Measurements from ENCODE around the gene STX4. TPM values are rescaled to one million over a fixed set of nuclear protein-coding genes. Genes with fewer than 3 reads are reported as not detected.
A peak's percentile ranks its signal among the peaks of the same experiment; 100 is the strongest.

Gene STX4
- polyA plus RNA-seq, 6 donors from 2014 or later: 17.4 to 37.1 (median 28.6) TPM

- peaks cover 25 to 51% (median 43%) of the 10 kb centered on the region in 3 donors for H3K4me1 Mint-ChIP-seq
- H3K9me3 Mint-ChIP-seq: no peaks in the 10 kb centered on the region
- peak overlapping the region; percentile 90 to 98 (median 94) for H3K4me3 Mint-ChIP-seq
- DNase-seq: no peak
- H3K36me3 Mint-ChIP-seq: peaks cover 0 to under 1% of the 10 kb centered on the region in 2 donors
- H3K27me3 Mint-ChIP-seq: no peaks in the 10 kb centered on the region
- no peak for ATAC-seq (ENCODE audit: low read depth in 2 of 2)
- H3K27ac Mint-ChIP-seq: peak overlapping the region; percentile 53 to 98 (median 94)
Observed at GRCh38 chr16:31072540-31073141, 39.3 kb downstream of the STX4 start.

- H3K27me3 Mint-ChIP-seq: no peaks in the 10 kb centered on the region
- H3K4me1 Mint-ChIP-seq: peaks cover 25 to 53% (median 50%) of the 10 kb centered on the region in 3 donors
- DNase-seq: peak; percentile 78
Observed at GRCh38 chr16:31073142-31073969, 40.0 kb downstream of the STX4 start.

GRCh38 chr16:31073970-31074813 is 40.8 kb downstream of the STX4 start, which contains the start of the genes ZNF646 and ZNF668:
Gene ZNF646 (plus strand): TSS chr16:31074422. CDS start chr16:31076325, 1,903 bp downstream.
Gene ZNF668 (minus strand): TSS chr16:31074240. CDS start chr16:31064459, 9,781 bp downstream.
- H3K4me1 Mint-ChIP-seq: peaks cover 23 to 59% (median 48%) of the 10 kb centered on the region in 3 donors
- no peaks in the 10 kb centered on the region for H3K9me3 Mint-ChIP-seq
- peak; percentile 85 to 86 for ATAC-seq (ENCODE audit: low read depth in 2 of 2)
- H3K36me3 Mint-ChIP-seq: peaks cover 0 to 10% of the 10 kb centered on the region in 2 donors
- peak within 1 kb of the TSS; percentile 96 to 99 (median 98) for H3K27ac Mint-ChIP-seq
- H3K27me3 Mint-ChIP-seq: no peaks in the 10 kb centered on the region
- H3K4me3 Mint-ChIP-seq: peak within 1 kb of the TSS; percentile 90 to 99 (median 97)
- DNase-seq: peak; percentile 96

More at GRCh38 chr16:31073142-31073969, 40.0 kb downstream of the STX4 start:
- Mint-ChIP-seq H3K27ac (peak overlapping the region; percentile 96 to 99 (median 98)), H3K4me3 (peak overlapping the region; percentile 90 to 99 (median 97)), H3K36me3 (peaks cover 0 to 8% of the 10 kb centered on the region in 2 donors), H3K9me3 (no peaks in the 10 kb centered on the region)
- peak; percentile 51 for ATAC-seq (ENCODE audit: low read depth in 2 of 2)

- H3K4me3 Mint-ChIP-seq: peak overlapping the region; percentile 90 to 99 (median 96)
- H3K27ac Mint-ChIP-seq: peak overlapping the region; percentile 96 to 99 (median 98)
- no peak for ATAC-seq (ENCODE audit: low read depth in 2 of 2)
- H3K36me3 Mint-ChIP-seq: peaks cover 0 to 10% of the 10 kb centered on the region in 2 donors
- no peaks in the 10 kb centered on the region for H3K9me3 Mint-ChIP-seq
- peaks cover 20 to 64% (median 45%) of the 10 kb centered on the region in 3 donors for H3K4me1 Mint-ChIP-seq
- no peaks in the 10 kb centered on the region for H3K27me3 Mint-ChIP-seq
- DNase-seq: no peak
Observed at GRCh38 chr16:31074814-31075183, 41.4 kb downstream of the STX4 start.

GRCh38 chr16:31076319-31076718 is 43.0 kb downstream of the STX4 start:
- peak overlapping the region in 3 of 6 donors; percentile 47 to 78 (median 58) for H3K27ac Mint-ChIP-seq
- ATAC-seq (ENCODE audit: low read depth in 2 of 2) (no peak), DNase-seq (no peak)
- H3K27me3 Mint-ChIP-seq: no peaks in the 10 kb centered on the region
- H3K36me3 Mint-ChIP-seq: peaks cover 0 to 10% of the 10 kb centered on the region in 2 donors
- no peaks in the 10 kb centered on the region for H3K9me3 Mint-ChIP-seq
- peaks cover 20 to 65% (median 49%) of the 10 kb centered on the region in 3 donors for H3K4me1 Mint-ChIP-seq
- H3K4me3 Mint-ChIP-seq: peak overlapping the region in 5 of 8 donors; percentile 5 to 90 (median 40)

- no peak for DNase-seq
- no peak for ATAC-seq (ENCODE audit: low read depth in 2 of 2)
- Mint-ChIP-seq H3K4me3 (peak overlapping the region in 2 of 8 donors; percentile 3 to 27), H3K27me3 (no peaks in the 10 kb centered on the region), H3K4me1 (peaks cover 18 to 62% (median 48%) of the 10 kb centered on the region in 3 donors), H3K9me3 (no peaks in the 10 kb centered on the region), H3K36me3 (peaks cover 0 to 10% of the 10 kb centered on the region in 2 donors), H3K27ac (peak overlapping the region in 1 of 6 donors; percentile 47)
Observed at GRCh38 chr16:31077024-31077423, 43.7 kb downstream of the STX4 start.

GRCh38 chr16:31077592-31078396 is 44.4 kb downstream of the STX4 start:
- no peaks in the 10 kb centered on the region for H3K9me3 Mint-ChIP-seq
- peaks cover 15 to 59% (median 43%) of the 10 kb centered on the region in 3 donors for H3K4me1 Mint-ChIP-seq
- H3K36me3 Mint-ChIP-seq: peaks cover 0 to 10% of the 10 kb centered on the region in 2 donors
- peak overlapping the region in 1 of 8 donors; percentile 27 for H3K4me3 Mint-ChIP-seq
- DNase-seq: no peak
- H3K27ac Mint-ChIP-seq: peak overlapping the region in 2 of 6 donors; percentile 47 to 87
- no peak for ATAC-seq (ENCODE audit: low read depth in 2 of 2)
- no peaks in the 10 kb centered on the region for H3K27me3 Mint-ChIP-seq

- H3K36me3 Mint-ChIP-seq: peaks cover 0 to 10% of the 10 kb centered on the region in 2 donors
- peaks cover 14 to 56% (median 41%) of the 10 kb centered on the region in 3 donors for H3K4me1 Mint-ChIP-seq
Observed at GRCh38 chr16:31078597-31079341, 45.4 kb downstream of the STX4 start.

GRCh38 chr16:31079342-31079944 is 46.1 kb downstream of the STX4 start:
- peaks cover 0 to 10% of the 10 kb centered on the region in 2 donors for H3K36me3 Mint-ChIP-seq
- H3K27me3 Mint-ChIP-seq: no peaks in the 10 kb centered on the region
- H3K27ac Mint-ChIP-seq: peak overlapping the region in 1 of 6 donors; percentile 32
- no peak overlapping the region for H3K4me3 Mint-ChIP-seq
- no peak for DNase-seq
- no peak for ATAC-seq (ENCODE audit: low read depth in 2 of 2)
- peaks cover 13 to 54% (median 41%) of the 10 kb centered on the region in 3 donors for H3K4me1 Mint-ChIP-seq
- H3K9me3 Mint-ChIP-seq: no peaks in the 10 kb centered on the region

More at GRCh38 chr16:31078597-31079341, 45.4 kb downstream of the STX4 start:
- DNase-seq (no peak), ATAC-seq (ENCODE audit: low read depth in 2 of 2) (no peak)
- Mint-ChIP-seq H3K4me3 (no peak overlapping the region), H3K27me3 (no peaks in the 10 kb centered on the region), H3K9me3 (no peaks in the 10 kb centered on the region), H3K27ac (peak overlapping the region in 1 of 6 donors; percentile 87)

GRCh38 chr16:31080035-31080629 is 46.8 kb downstream of the STX4 start:
- no peak overlapping the region for H3K4me3 Mint-ChIP-seq
- peaks cover 0 to 10% of the 10 kb centered on the region in 2 donors for H3K36me3 Mint-ChIP-seq
- H3K9me3 Mint-ChIP-seq: no peaks in the 10 kb centered on the region
- peak overlapping the region in 4 of 6 donors; percentile 32 to 63 (median 58) for H3K27ac Mint-ChIP-seq
- peaks cover 6 to 47% (median 34%) of the 10 kb centered on the region in 3 donors for H3K4me1 Mint-ChIP-seq
- ATAC-seq (ENCODE audit: low read depth in 2 of 2) (no peak), DNase-seq (no peak)
- H3K27me3 Mint-ChIP-seq: no peaks in the 10 kb centered on the region
